GM21619 (cell line): ENCODE data around the gene ENPP7.

Experiments used
- ATAC-seq: cut with Tn5 transposase; IDR thresholded peaks from one replicate; pipeline ENCODE4 v1.9.1; 2021; ENCODE audit not compliant: unreplicated experiment

The ENPP7 gene

DNA sequence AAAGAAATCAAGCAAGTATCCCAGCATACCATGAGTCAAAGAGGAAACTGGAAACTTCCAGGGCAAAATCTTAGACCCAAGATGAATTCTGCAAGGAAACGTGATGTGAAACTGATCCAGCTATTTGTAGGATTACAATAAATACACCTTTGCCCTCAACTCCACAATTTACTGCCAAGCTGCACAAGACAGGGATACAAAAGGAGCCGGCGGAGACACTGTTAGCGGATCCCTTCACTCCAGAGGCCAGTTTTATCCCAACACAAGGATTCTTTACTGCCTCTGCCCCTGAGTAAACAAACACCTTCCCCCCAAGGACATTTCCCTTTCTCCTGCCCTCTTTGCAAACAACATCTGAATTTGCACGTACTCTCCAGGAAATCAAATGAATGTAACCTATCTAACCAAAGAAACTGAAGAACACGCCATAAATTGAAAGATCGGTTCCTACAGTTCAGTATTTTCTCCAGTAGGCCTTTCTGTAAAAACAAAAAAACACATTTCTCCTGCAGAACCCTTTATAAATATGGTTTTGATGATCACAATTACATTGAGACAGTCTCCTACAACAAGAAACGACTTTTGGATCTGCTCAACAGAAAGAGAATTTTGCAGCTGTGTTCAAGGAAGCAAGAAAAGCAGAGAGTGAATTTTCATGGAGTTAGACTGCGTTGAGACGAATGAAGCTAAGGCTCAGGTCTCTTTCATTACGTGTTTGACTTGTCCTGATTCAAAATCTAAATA is 45.8 kb downstream of the ENPP7 start:
- ATAC-seq = no peak

DNA sequence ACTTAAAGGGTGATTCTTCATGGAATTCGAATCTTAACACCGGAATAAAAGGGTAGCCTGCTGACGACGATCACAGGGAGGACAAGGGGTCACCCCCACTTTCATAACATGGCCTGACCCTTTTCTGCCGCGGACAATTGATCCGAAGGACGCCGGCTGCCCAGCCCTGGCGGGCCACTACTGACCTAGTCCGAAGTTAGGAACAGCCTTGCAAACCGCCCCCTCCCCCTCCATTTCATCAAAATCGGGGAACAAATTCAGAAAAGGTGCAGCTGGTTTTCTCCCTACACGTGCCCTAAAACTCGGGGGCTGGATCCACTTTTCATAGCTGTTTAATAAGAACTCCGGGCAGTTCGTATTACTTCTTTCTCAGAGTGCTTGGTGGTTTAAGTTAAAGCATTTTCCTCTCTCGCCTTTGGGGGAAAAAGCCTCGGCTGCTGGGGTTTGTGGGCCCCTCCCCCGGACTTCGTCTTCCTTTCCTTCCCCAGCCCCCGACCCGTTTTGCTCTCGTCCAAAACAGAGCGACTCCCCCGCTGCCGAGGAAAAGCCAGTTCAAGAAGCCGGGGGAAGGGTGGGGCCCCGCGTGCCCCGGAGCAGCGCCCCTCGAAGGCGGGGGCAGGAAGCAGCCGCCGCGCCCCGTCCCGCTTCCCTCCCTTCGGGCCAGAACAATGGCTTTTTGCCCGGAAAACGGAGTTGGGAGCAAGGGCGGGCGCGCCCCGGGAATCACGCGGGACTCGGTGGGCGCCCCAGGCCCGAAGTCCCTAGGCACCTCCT is 46.6 kb downstream of the ENPP7 start:
- peak; percentile 21 for ATAC-seq

DNA sequence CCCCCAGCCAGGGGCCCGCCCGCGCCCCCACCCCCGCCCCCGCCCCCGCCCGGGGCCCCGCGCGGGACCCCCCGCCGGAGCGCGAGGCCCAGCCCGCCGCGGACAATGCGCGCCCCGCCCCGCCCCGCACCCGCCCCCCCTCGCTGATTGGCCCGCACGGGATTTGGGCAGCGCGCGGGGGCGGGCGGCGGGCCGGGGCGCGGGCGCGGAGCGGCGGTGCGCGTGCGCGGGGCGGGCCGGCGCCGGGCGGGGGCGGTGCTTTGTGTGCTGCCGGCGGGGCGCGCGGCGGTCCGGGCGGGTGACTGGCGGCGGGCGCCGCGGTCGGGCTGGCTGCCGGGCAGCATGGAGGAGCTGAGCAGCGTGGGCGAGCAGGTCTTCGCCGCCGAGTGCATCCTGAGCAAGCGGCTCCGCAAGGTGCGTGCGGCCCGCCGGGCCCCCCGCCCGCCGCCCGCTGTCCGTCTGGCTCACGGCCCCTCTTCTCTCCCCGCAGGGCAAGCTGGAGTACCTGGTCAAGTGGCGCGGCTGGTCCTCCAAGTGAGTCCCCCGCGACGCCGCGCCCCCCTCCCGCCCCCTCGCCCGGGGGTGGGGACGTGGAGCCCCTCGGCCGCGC is 47.3 kb downstream of the ENPP7 start, which contains the start of gene CBX2:
Gene CBX2 (plus strand): TSS at position 255 of the 610 bp plus-strand sequence. CDS start 88 bp downstream, at position 343.
- ATAC-seq = peak; percentile 62

DNA sequence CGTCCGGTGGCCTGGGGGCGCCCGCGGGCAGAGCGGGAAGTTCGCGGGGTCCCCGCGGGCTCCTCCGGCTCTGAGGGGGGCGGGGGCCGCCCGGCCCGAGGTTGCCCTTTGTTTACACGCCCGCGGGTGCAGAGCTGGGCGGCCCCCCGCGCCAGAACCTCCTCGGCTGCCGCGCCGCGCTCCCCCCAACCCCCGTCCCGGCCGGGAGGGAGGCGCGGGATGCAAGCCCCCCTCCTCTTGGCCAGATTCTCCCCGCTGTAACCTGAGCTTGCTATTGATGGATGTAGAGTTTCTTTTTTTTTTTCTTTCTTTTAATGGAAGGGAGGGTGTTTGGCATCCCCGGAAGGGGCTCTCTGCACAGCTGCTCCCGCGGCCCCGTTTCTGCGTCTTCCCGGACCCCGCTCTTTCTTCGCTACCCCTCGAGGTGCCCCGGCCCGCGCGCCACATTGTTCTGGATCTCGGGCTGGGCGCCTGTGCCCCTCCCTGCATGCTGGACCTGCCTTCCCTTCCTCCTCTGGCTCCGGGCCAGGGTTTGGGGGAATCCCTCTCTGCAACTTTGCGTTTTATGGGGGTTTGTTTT is 47.9 kb downstream of the ENPP7 start:
- peak; percentile 16 for ATAC-seq

DNA sequence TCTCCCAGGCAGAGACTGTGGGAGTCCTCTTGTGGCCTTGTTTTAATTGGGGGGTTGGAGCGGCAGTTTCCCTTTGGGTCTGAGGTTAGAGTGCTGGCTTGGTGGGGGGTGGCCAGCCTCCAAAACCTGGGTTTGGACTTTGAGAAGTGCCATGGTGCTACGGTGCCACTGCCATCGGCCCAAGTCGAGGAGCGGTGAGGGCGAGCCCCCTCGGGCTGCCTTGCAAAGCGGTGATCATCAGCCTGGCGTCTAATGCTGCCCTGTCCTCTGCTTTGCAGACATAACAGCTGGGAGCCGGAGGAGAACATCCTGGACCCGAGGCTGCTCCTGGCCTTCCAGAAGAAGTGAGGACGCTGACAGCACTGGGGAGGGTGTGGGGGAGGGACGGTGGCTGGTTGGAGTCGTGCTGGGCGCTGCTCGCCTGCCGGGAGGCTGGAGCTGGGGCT is 48.4 kb downstream of the ENPP7 start:
- ATAC-seq = no peak

DNA sequence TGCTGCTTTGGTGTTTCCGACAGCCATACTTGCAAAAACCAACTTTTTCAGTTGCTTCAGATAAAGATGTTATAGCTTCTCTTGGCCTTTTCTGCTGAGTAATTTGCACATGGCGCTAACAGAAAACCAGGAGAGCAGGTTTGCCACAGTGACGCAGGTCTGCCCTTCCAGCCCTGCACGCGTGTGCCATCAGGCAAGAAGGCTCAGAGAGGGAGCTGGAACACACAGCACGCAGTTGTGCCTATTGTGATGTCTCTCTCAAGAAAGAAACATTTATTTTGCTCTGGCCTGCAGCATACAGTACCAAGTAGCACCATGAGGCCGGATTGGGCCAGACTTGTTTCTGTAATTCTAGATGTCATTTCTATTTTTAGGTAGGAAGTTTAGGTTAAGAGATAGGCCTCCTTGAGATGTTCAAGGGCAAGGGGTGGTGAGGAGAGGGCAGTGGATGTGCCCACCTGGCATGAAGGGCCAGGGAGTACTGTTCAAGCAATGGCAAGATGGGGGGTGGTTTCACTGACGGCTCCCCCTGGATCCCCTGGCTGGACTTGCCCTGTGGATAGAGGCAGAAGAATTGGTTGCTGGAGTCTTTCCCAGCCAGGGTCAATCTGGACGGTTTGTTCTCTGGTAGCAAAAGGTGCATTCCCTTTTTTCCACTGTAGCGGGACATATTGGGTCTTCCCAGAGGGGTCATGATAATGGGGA is 49.1 kb downstream of the ENPP7 start:
- ATAC-seq = no peak

DNA sequence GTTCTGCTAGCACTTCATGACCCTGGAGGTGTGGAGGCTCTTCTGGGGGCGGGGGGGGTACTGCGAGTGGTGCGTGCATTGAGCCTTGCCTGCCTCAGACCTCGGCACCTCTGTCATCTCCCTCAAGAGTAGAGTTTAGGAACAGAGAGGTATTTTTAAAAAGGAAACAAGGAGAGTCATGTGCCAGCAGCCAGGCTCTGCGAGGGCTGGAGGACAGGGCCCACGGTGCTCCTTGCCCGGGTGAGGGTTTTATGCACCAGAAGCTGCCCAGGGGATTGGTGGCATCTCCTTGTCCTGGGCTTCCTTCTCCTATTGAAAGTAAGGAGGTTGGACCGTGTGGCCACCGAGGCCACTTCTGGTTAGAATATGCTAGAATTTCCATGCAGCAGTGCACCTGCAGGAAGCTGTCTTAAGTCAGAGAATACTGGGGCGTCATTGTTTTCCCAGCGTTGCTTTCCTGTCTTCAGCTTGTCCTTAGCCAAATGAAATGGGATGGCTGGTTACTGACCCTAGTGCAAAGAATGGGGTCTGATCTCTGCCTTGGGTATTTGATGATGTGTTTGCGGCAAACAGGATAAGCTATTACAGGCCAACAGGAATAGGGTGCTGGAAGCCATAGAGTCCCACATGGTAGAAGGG is 50.4 kb downstream of the ENPP7 start:
- ATAC-seq = no peak

DNA sequence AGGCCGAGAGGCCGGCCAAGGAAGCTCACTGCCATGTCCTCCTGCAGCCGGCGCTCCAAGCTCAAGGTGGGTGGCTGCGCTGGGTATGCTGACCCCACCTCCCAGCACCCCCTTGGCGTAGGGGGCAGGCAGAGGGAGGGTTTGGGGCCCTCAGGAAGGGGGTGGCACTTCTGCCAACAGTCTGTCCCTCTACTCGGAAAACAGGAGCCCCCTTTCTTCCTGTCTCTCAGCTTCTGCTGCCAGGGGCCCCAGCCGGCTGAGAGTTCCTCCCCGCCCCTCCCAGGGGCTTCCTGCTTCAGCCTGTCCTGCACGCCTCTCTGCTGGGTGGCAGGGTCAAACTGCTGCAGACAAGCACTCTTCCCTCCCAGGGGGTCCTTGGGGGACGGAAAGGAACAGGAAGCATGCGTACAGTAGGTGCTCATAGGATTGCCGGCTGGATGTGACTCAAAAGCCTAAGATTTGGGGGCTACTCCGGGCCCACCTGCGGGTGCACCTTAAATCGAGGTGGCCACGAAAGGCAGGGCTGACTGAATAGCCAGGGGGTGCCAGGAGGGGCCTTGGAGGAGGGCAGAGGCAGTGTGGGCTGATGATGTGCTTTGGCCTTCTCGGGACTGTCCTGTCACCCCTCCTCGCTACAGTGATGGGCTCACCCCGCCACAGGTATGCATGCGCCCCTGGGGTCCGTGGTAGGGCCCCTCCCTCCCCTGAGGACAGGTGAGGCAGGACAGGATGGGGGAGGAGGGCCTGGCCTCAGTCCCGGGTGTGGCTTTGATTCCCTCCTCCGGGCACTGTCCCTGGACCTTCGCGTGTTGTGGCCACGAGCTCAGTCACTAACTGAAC is 51.2 kb downstream of the ENPP7 start:
- no peak for ATAC-seq

DNA sequence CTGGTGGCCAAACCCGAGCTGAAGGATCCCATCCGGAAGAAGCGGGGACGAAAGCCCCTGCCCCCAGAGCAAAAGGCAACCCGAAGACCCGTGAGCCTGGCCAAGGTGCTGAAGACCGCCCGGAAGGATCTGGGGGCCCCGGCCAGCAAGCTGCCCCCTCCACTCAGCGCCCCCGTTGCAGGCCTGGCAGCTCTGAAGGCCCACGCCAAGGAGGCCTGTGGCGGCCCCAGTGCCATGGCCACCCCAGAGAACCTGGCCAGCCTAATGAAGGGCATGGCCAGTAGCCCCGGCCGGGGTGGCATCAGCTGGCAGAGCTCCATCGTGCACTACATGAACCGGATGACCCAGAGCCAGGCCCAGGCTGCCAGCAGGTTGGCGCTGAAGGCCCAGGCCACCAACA is 53.1 kb downstream of the ENPP7 start:
- no peak for ATAC-seq

DNA sequence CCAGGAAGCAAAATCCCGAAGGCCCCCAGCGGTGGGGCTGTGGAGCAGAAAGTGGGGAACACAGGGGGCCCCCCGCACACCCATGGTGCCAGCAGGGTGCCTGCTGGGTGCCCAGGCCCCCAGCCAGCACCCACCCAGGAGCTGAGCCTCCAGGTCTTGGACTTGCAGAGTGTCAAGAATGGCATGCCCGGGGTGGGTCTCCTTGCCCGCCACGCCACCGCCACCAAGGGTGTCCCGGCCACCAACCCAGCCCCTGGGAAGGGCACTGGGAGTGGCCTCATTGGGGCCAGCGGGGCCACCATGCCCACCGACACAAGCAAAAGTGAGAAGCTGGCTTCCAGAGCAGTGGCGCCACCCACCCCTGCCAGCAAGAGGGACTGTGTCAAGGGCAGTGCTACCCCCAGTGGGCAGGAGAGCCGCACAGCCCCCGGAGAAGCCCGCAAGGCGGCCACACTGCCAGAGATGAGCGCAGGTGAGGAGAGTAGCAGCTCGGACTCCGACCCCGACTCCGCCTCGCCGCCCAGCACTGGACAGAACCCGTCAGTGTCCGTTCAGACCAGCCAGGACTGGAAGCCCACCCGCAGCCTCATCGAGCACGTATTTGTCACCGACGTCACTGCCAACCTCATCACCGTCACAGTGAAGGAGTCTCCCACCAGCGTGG is 53.7 kb downstream of the ENPP7 start:
- no peak for ATAC-seq

DNA sequence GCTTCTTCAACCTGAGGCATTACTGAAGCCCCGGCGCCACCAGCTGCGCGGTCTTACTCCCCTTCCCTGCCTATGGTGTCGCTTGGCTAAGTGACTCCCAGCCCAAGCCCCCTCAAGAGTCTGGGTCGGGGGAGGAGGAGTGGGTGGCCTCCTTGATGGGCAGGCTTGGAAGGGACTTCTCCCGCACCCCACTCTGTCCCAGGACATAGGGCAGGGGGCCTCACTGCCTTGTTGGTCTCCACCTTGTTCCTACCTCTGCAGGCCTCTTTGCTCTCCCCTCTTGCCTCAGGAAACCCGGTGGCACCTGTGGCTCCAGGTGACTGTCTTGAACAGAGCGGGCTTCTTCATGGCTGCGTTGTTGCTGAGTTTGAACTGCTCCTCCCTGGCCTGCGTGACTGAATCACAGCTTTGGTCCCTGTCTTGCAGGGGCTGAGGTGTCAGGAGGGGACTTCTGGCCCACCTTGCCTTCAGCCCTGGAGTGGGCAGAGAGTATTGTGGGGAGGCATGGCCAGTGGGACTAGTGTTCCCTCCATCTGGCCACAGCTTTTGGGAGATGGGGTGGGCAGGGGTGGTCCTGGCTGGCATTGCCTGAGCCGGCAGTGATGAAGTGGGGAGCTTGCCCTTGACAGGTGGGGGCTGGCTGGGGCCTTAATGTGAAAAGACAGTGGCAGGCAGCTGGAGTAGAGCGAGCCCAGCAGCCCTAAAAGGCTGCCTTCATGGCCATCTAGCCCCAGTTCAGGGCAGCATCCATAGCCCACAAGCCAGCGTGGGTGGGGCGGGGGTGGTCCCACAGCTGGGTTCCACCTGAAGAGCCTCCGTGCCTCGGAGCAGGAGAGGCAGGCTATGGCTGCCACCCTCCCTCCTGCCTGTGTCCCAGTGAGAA is 54.5 kb downstream of the ENPP7 start:
- ATAC-seq = no peak

DNA sequence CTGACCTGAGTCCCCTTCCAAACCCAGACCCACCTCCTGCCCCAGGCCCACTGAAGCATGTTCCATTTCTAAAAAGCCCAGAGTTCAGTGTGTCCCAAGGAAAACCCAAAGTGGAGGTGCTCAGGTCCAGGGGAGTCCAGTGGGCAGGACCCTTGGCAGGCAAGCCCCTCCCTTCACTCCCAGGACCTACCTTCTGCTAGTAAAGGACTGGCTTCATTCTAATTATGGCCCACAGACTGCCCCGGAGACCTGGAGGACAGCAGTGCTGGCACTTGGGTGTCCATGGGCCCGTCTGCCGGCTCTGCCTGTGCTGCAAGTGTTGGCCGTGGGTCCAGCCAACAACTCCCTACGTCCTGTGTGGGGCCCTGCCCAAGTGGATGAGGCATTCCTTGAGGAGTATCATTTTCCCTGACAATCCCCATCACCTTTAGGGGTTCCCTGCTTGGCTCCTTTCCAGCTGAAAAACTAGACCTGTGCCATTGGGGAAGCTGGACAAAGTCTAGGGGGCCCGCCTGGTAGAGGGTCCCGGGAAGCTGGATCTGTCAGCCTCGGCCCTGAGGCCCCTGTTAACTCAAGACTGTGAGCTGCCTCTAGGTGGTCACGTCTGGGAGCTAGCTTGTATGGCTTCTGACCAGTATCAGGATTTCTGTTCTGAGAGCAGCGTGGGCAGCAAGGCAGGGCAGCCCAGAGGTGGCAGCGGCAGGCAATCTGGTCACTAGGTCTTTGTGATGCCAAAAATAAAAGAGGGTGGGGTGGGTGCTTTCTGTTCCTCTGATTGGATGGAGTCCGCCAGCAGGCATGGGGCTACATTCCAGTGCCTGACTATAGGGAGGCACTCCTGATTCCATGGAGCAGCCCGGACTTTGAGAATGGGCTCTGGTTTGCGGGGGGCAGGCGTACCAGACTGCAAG is 55.4 kb downstream of the ENPP7 start:
- no peak for ATAC-seq

DNA sequence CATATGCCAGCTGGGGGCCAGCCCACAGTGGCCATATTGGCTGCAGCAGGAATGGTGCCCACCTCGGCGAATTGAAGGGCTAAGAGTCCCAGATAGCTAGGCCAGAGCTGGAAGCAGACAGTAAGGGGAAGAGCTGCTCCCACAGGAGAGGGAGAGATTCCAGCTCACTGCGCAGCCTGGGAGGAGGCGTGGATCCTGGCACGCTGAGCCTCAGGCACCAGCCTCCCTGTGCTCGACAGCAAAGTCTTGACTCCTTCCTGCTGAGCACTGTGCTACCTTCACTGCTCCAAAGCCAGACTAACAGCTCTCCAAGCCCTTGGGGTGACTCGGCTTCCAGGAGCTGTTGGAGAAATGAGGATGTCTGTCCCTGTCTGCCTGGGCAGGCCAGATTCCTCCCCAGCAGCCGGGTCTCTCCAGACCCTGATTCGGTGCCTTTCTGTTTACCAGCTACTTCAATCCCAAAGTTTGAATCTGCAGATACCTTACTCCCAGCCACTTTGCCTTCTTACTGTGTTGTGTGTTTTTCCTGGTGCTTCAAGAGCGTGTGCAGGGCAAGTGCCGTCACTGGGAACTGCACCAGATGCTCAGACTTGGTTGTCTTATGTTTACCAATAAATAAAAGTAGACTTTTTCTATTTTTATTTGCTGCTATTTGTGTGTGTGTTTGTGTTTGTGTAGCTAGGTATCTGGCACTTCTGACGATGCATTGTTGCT is 56.3 kb downstream of the ENPP7 start:
- ATAC-seq = no peak

DNA sequence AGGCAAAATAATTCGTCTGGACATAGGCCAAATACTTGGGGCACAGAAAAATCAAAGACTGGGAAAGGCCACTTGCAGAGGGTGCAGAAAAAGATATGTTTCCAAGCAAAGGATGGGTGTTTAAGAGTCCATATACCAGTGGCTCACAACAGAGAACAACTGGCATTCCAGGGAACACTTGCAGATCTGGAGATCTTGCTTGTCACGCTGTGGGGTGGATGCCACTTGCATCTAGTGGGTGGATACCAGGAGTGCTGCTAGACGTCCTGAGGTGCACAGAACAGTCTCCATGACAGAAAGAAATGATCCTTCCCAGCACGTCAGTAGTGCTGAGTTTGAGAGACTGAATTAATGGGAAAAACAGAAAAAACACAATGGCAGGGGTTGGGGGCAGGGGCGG is 57.7 kb downstream of the ENPP7 start:
- ATAC-seq = no peak

DNA sequence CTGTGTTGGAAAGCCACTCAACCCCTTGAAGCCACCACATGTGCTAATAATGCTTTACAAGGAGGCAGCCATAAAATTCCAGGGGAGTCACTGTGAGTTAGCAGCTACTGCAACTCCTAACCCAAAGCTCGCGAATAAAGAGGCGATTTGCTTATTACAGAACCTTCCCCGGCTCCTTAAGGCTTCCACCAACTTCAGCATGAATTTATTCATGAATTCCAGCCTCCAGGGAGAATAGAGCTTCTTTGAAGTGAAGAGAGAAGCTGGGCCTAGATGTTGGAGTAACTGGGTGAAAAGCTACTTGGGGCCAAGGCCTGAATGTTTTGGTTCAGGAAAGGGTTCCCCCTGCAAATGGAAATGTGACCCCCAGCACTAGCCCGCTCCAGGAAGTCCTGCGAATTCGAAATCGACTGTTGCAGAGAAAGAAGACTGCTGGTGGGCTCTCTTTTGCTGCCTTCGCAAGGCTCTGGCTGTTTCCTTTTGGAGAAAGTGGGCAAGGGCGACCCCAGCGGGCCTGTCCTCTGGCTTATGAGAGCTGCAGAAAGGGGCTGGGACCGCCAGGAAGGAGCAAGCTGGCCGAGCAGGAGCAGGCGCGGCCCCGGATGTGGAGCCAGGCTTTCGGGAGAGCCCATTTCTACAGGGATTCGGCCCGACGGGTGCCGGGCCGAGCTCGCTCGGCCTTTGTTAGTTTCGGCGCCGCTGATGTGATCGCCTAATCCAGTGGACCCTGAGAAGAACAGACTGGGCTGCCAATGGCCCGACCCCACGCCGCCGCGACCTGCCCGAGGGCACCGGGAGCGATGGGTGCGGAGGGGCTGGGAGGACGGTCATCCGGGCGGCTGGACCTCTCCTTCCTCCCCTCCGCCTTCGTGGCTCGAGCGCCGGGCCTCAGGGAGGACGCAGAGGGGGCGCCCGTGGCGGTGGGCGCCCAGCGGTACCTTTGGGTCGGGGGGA is 58.5 kb downstream of the ENPP7 start:
- no peak for ATAC-seq
